Activated CD4-positive, alpha-beta T cell treated with anti-CD3 and anti-CD28 coated beads, Interleukin-2, amount 50 U/mL, for 16 hours (primary cell): Measurements from ENCODE around the gene OBSL1.

Experiments
- DNase-seq: peaks from one replicate; pipeline ENCODE4 v3.0.0-alpha.2; 2020

The OBSL1 gene

GRCh38 chr2:219596954-219597551, 25.7 kb upstream of the OBSL1 start:
- no peak for DNase-seq

- DNase-seq, result no peak
Observed at GRCh38 chr2:219595256-219595655, 23.9 kb upstream of the OBSL1 start.

GRCh38 chr2:219593154-219593553, 21.8 kb upstream of the OBSL1 start:
- no peak for DNase-seq

- no peak for DNase-seq
Observed at GRCh38 chr2:219592736-219593135, 21.4 kb upstream of the OBSL1 start.

- no peak for DNase-seq
Observed at GRCh38 chr2:219591091-219591490, 19.8 kb upstream of the OBSL1 start.

GRCh38 chr2:219581346-219581745, 10.0 kb upstream of the OBSL1 start:
- DNase-seq, result no peak

GRCh38 chr2:219578811-219579613, 7.7 kb upstream of the OBSL1 start:
- DNase-seq, result no peak

GRCh38 chr2:219576505-219577388, 5.4 kb upstream of the OBSL1 start:
- DNase-seq, result no peak

- no peak for DNase-seq
Observed at GRCh38 chr2:219575566-219576504, 4.5 kb upstream of the OBSL1 start.

- no peak for DNase-seq
Observed at GRCh38 chr2:219574484-219575311, 3.4 kb upstream of the OBSL1 start.

- DNase-seq, result no peak
Observed at GRCh38 chr2:219573166-219573565, 1.8 kb upstream of the OBSL1 start.

- DNase-seq, result no peak
Observed at GRCh38 chr2:219572237-219573001, 1.1 kb upstream of the OBSL1 start, which contains the start of gene INHA. TSS of gene INHA (plus strand) at chr2:219572310. CDS start at chr2:219572375, 65 bp downstream.

- DNase-seq, result no peak
Observed at GRCh38 chr2:219570924-219571310, 422 bp downstream of the OBSL1 start.

- no peak for DNase-seq
Observed at GRCh38 chr2:219570194-219570923, 980 bp downstream of the OBSL1 start.

- no peak for DNase-seq
Observed at GRCh38 chr2:219569635-219570034, 1.7 kb downstream of the OBSL1 start.

- DNase-seq, result no peak
Observed at GRCh38 chr2:219569041-219569440, 2.3 kb downstream of the OBSL1 start.

- DNase-seq, result no peak
Observed at GRCh38 chr2:219567791-219568361, 3.5 kb downstream of the OBSL1 start.

GRCh38 chr2:219567131-219567530, 4.2 kb downstream of the OBSL1 start:
- DNase-seq, result no peak

GRCh38 chr2:219566640-219567039, 4.7 kb downstream of the OBSL1 start:
- no peak for DNase-seq
